Stimulated activated CD8-positive, alpha-beta memory T cell treated with anti-CD3 and anti-CD28 coated beads, Interleukin-12 subunit alpha, Interleukin-12 subunit beta, amount 100 ng/mL, for 4 hours (primary cell): Measurements from ENCODE around the gene RERG.
"Not testable (repeated sequence)": the region's sequence is repeated elsewhere in the genome, so short reads cannot be mapped to it uniquely, and the experiment has no call there.

ENCODE experiments used
- DNase-seq: peaks from one replicate; pipeline ENCODE4 v3.0.0-alpha.2; 2020; ENCODE audit warnings: low read depth

RERG gene

GRCh38 chr12:15143467-15143866 lies 77.8 kb downstream of the RERG start:
- DNase-seq = no peak

DNA sequence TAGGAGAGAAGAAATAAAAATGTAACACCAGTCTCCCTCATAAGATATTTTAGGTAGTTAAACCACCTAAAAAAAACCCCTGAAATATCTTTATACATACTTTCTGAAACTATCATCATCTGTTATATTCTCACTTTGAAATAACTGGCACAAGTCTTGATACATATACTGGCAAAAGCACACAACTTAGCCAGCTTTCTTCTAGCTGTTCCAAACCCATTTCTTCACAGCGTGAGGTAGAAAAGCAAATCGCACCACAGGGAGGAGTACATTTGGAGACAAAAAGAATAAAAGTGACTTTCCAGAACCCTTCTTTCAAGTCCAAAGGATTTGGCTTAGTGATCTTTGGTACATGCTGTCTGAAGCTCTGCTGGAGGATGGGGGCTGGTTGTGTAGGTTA lies 78.5 kb downstream of the RERG start:
- DNase-seq = no peak

DNA sequence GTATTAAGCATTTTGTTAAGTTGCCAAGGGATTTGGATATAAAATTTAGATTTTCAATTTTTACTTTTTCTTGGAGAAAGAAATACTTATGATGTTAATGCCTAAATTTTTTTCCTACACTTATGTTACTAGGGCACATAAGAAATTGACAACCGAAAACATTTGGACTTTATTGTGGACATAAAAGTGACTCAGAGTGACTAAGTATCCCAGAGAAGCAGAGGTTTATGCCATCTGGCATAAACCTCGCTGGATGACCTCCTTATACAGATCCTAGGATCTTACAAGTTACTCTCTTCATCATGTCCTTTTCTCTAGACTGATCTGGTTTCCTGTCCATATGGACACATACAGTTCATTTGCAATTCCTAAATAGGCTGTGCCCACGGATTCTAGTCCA lies 89.8 kb downstream of the RERG start:
- DNase-seq = no peak

- no peak for DNase-seq
Observed at GRCh38 chr12:15130541-15130940, 90.7 kb downstream of the RERG start.

- no peak for DNase-seq
Observed at GRCh38 chr12:15123401-15123800, 97.8 kb downstream of the RERG start.

DNA sequence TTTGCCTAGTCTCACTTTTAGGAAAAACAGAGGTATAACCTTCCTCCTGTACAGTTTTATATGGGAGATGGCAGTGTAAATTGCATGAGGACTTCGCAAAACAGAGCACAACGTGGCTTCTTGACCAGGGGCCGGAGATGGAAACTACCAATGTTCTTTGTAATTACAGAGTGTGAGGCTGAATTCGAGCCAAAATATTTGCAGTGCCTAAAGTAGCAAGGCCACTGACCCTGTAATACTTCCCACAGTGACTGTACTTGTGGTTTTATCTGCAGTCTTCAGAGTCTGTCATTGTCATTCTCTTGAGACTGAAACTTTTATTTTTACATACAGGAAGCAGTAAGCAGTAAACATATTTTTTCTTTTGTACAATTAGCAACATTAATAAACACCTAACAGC lies 98.9 kb downstream of the RERG start:
- DNase-seq = no peak

- no peak for DNase-seq
Observed at GRCh38 chr12:15118955-15119354, 102.3 kb downstream of the RERG start.

DNA sequence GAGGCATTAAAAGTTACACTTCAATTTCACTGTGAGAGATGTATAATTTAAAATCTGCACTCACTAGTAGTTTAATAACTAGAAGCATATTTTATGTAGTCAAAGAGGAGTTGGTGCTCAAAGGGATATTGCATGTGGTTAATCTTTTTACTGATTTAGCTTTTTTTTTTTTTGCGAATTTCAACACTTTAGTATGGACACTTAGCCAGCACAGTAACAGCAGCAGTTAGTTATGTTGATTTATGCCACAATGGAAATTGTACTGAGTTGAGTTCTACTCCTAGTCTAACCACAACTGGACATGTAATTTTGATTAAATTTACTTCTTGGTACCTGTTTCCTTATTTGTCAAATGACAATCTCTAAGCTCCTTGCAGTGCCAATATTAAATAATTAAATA lies 104.2 kb downstream of the RERG start:
- no peak for DNase-seq

DNA sequence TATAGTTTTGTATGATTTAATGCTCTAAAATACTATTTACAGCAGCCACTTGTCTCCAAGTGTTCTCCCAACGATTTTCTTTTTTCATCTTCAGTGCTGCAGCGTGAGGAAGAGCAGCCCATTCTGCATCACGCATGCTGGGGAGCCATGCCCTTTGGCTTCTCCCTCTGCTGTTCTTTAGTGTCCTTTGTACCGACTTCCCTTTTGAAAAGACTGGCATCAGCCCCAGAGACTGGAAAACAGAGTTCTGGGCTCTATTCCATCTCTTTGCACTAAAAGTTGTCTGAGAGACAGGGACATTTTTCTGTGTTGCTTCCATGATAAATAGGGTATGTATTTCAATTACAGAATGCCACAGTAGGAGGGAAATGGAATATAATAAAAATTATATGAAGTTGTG lies 105.1 kb downstream of the RERG start:
- DNase-seq = no peak

DNA sequence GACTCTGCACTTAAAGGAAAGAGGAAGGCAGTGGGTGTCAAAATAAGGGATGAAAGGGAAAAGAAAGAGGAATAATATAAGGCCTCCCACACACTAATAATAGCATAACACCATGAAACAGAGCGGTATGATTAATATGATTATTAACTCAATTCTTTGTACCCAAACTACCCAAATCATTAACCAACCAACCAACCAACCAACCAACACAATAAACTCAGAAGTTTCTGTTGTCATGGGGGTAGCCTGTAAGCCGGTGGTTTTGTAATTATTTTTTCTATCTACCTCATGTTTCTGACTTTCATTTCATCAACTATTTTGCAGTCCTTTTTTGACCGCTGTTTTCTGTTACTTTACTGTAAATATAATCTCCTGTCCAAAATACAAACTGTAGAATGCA lies 105.8 kb downstream of the RERG start:
- no peak for DNase-seq

DNA sequence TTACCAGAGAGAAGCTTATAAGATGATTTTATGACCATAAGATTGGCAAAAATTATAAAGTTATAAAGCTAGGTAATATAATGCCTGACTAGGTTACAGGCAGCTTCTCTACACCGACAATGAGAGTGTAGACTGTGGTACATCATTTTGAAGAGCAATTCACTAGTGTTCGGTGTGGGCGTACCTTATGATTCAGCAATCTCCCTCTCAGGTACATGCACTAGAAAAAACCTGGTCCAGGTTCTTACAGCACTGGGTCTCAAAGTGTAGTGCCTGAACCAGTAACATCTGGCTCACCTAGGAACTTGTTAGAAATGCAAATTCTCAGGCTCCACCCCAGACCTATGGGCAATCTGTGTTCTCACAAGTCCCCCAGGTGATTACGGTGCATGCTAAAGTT lies 106.7 kb downstream of the RERG start:
- no peak for DNase-seq

- DNase-seq = no peak
Observed at GRCh38 chr12:15092826-15093225, 128.4 kb downstream of the RERG start.

- no peak for DNase-seq
Observed at GRCh38 chr12:15090441-15090840, 130.8 kb downstream of the RERG start.

DNA sequence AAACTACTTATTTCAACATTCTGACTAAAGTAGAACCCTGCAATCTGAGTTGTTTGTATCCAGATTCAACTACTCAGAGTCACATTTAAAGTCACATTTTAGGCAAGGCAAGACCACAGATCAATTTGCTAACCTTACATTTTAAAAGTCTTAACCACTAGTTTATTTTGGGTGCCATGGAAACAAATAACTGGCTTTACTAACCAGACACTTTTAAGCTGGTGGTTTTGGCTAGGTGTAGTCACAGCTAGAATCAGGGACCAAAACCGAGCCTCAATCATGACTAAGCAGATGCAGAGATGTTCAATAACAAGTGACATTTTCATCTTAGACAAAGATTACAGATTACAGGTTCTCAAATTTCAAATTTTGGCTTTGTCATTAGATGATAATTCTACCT lies 133.1 kb downstream of the RERG start:
- no peak for DNase-seq

DNA sequence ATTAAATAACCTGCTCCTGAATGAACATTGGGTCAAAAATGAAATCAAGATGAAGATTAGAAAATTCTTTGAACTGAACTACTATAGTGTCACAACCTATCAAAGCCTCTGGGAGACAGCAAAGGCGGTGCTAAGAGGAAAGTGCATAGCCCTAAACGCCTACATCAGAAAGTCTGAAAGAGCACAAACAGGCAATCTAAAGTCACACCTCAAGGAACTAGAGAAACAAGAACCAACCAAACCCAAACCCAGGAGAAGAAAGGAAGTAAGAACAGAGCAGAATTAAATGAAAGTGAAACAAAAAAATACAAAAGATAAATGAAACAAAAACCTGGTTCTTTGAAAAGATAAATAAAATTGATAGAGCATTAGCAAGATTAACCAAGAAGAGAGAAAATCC lies 143.5 kb downstream of the RERG start:
- not testable (repeated sequence) for DNase-seq

GRCh38 chr12:15074351-15074750 lies 146.9 kb downstream of the RERG start:
- DNase-seq = no peak

DNA sequence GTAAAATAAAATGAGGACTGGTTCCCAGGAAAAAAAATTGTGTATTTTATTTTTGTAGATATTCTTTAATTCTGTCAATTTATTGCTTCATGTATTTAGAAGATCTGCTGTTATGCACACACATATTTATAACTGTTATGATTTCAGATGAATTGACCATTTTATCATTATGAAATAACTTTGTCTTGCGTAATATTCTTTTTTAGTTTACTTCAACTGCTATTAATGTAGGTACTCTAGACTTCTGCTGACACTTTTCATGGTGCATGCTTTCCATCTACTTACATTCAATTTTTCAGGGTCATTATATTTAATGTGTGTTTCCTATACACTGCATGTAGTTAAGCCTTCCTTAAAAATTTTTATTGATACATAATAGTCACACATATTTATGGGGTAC lies 162.1 kb downstream of the RERG start:
- DNase-seq = no peak
